Astrocyte of the cerebellum (primary cell): Measurements from ENCODE around the gene OXCT1.

Experiments used
- DNase-seq: peaks from one replicate; pipeline ENCODE4 v3.0.0-alpha.2; 2011; ENCODE audit warnings: low read depth
- H3K4me3 ChIP-seq: 2 replicates; pipeline ENCODE4 v1.5.1; 2011; ENCODE audit warnings: mild to moderate bottlenecking, low read depth, low read length, moderate library complexity
- in situ Hi-C: cut with HindIII; loops from 2 replicates; pipeline ENCODE4 v1.10.0; 2017; ENCODE audit warnings: low sequenced_read_pairs
- TF ChIP-seq, protein P1 (sequence below): IDR thresholded peaks from 2 replicates; pipeline ENCODE4 v1.5.1; 2012; ENCODE audit warnings: low read length, low read depth, moderate library complexity, mild to moderate bottlenecking; ENCODE audit errors: missing control alignments

OXCT1 gene

DNA sequence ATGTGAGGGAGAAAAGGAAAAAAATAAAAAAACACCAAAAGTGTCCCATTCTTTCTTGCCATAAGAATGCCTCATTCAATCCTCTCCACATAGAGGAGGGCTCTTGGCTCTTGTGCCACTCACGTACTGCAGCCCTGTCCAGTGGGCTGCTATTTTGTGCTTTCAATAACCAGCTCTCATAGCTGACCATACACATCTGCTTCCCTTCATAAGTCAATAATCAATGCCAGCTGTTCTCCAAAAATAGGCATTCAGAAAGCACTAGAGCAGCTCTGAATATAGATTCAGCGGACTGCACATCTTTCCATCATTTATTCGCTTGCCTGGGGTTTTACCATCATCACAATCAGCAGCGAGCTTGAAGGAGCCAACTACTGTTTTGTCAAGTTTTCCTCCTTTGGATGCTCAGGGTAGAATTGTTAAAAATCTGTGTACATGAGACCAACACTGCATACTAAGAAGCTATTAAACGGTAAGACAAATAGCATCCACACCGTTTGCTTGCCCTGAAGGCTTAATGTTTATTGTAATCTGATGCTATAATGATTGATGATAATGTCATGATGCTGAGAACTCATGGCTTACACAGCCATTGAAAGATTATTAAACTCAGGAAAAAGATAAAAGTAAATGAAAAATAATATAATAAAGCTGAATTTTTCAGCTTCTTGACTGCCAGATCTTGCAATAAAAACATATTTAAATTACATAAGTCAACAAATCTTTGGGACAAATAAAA lies 80.0 kb downstream of the OXCT1 start:
- H3K4me3 ChIP-seq, result no peak overlapping the region
- DNase-seq, result no peak

GRCh38 chr5:41789434-41789833 lies 80.8 kb downstream of the OXCT1 start:
- DNase-seq, result no peak
- TF ChIP-seq, protein P1, sequence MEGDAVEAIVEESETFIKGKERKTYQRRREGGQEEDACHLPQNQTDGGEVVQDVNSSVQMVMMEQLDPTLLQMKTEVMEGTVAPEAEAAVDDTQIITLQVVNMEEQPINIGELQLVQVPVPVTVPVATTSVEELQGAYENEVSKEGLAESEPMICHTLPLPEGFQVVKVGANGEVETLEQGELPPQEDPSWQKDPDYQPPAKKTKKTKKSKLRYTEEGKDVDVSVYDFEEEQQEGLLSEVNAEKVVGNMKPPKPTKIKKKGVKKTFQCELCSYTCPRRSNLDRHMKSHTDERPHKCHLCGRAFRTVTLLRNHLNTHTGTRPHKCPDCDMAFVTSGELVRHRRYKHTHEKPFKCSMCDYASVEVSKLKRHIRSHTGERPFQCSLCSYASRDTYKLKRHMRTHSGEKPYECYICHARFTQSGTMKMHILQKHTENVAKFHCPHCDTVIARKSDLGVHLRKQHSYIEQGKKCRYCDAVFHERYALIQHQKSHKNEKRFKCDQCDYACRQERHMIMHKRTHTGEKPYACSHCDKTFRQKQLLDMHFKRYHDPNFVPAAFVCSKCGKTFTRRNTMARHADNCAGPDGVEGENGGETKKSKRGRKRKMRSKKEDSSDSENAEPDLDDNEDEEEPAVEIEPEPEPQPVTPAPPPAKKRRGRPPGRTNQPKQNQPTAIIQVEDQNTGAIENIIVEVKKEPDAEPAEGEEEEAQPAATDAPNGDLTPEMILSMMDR, result no peak
- no peak overlapping the region for H3K4me3 ChIP-seq
- in situ Hi-C loops, result no loop called here

More for the DNA sequence above, 80.0 kb downstream of the OXCT1 start:
- in situ Hi-C loops, result no loop called here
- TF ChIP-seq, protein P1, result no peak

DNA sequence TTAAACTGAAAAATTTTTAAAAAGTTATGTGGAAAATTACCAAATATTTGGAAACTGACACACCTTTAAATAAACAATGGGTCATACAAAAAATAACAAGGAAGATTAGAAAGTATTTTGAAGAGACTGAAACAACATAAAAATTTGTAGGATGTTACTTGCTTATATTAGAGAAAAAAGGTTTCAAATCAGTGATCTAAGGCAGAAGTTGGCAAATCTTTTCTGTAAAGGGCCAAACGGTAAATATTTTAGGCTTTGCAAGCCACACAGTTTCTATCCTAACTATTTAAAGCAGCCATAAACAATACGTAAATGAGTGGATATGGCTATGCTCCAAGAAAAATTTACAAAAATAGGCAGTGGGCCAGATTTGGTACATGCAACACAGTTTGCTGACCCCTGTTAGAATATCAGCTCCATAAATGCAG lies 81.3 kb downstream of the OXCT1 start:
- no peak overlapping the region for H3K4me3 ChIP-seq
- peak; percentile 76 for DNase-seq
- TF ChIP-seq, protein P1, result no peak
- in situ Hi-C loops, result no loop called here

DNA sequence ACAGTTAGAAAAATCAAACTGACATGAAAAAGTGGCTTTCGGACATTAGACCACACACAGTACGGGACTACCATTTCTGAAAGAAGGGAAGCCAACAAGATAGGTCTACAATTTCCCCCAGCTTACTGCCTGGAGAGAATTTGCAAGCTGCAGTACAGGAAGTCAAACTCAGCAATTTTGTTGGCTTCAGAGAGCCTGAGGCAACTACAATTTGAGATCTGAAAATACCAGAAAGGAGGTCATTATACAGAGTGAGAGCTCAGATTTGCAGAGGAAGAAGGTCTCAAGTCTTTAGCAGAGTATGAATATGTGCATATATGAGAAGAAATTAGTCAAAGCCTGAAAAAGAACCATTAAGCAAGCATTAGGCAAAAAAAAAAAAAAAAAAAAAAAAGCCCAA lies 83.0 kb downstream of the OXCT1 start:
- in situ Hi-C loops, result no loop called here
- no peak overlapping the region for H3K4me3 ChIP-seq
- DNase-seq, result no peak
- TF ChIP-seq, protein P1, result no peak

DNA sequence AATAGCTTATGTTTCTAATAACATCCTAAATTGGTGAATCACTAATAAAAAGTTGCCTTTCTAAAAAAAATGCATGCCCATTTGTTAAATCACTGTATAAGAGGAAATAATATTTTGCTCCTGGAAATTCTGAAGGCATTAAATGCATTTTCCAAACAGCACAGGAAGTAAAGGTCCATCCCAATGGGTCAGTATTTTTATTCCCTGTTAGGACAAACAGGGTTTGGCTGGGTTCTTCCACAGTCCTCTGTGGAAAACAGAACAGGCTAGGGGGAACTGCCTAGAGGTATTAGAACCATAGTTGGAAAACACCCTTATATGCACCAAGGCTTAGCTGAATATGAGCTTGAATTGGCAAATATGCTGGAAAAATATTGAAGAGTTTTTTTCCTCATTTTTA lies 85.2 kb downstream of the OXCT1 start:
- in situ Hi-C loops, result no loop called here
- H3K4me3 ChIP-seq, result no peak overlapping the region
- no peak for DNase-seq
- TF ChIP-seq, protein P1, result no peak

DNA sequence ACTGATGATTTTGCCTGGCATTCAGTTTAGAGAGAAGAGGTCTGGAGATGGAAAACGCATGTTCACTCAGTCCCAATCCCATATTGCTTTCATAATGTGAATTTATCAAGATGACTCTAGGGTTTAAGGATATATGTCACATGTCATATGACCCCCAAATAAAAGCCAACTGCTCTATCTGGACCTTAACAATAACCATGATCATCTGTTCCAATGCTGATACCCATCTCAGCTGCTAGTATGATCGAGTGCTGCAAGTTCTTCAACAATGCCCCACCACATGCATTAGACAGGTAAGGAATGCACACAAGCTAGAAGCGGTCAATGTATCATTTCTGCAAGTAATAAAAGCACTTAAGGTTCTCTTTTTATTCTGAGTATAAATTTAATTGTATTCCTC lies 91.8 kb downstream of the OXCT1 start:
- TF ChIP-seq, protein P1, result no peak
- in situ Hi-C loops, result no loop called here
- DNase-seq, result no peak
- no peak overlapping the region for H3K4me3 ChIP-seq

DNA sequence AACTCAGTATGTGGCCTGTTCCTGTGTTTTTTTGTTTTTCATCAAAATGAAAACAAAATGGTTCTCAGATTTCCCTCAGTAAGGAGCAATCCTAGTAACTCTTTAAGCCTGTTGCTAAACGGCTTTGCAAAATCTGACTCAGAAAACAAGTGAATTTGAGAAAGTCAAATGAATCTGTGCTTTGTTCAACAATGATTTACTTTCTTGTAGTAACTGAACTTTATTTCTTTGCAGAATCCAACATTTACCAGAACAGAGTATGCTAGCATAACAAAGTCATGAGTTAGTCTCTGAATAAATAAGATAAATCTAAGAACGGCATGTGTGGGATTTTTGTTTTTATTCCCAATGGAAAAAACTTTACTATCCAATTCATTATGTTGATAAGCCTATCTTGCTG lies 93.8 kb downstream of the OXCT1 start:
- no peak overlapping the region for H3K4me3 ChIP-seq
- in situ Hi-C loops, result no loop called here
- TF ChIP-seq, protein P1, result no peak
- DNase-seq, result no peak
